GM12892 (cell line): ENCODE data around the gene DAZL.

Source experiments
- POLR2A ChIP-seq: IDR thresholded peaks from 2 replicates; pipeline ENCODE4 v1.6.1; 2011; ENCODE audit warnings: low read depth, low read length, control low read depth
- POLR2AphosphoS5 ChIP-seq: IDR thresholded peaks from 2 replicates; pipeline ENCODE4 v1.6.1; 2011; ENCODE audit warnings: low read depth, low read length, control low read depth

GRCh38 chr3:16601537-16602005 lies 3.7 kb downstream of the DAZL start:
- TF ChIP-seq POLR2AphosphoS5 (no peak), POLR2A (no peak)
